CD4-positive, alpha-beta T cell treated with Interleukin-17A for 4 hours (primary cell): ENCODE data around the gene ALDH1B1.

Experiments used
- DNase-seq: peaks from one replicate; pipeline ENCODE4 v3.0.0-alpha.2; 2020; ENCODE audit warnings: mixed read lengths

The ALDH1B1 gene

DNA sequence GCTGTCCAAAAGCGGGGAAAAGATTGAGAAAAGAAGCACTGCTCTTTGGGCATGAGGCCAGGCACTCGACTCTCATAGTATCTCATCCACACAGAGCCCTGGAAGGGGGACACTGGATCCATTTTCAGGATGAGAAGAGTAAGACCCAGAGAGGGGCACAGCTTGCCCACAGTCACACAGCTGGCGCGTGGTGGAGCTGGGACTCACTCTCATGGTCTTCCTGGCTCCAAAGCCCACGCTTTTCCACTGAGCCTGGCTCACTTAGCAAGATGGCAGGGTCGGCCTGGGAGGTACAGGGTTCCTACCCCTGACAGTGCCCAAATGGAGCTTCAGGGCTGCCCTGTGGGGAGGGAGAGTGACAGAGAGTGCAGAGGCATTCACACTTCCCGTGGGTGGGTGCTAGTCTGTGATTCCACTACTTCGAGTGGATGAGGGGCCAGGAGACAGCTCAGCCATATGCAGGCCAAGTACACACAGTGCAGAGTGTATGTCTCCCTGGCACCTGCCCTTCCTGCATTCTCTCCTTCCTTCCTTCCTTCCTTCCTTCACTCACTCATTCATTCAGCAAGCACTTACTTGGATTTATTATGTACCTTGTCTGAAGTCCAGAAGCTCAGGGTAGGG lies 50.1 kb downstream of the ALDH1B1 start:
- DNase-seq, result no peak

- DNase-seq, result no peak
Measured at GRCh38 chr9:38443181-38443580, 50.7 kb downstream of the ALDH1B1 start.

GRCh38 chr9:38443597-38443996 lies 51.1 kb downstream of the ALDH1B1 start:
- DNase-seq, result no peak

GRCh38 chr9:38445154-38446043 lies 52.9 kb downstream of the ALDH1B1 start:
- no peak for DNase-seq

DNA sequence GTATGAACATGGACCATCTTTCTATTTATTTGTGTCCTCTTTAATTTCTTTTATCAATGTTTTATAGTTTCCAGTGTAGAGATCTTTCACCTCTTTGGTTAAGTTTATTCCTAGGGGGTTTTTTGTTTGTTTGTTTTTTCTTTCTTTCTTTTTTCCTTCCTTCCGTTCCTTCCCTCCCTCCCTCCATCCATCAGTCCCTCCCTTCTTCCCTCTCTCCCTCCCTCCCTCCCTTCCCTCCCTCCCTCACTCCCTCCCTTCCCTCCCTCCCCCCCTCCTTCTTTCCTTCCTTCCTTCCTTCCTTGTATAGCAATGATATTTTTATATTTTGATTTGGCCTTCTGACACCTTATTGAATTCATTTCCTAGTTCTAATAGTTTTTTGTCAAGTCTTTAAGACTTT lies 55.2 kb downstream of the ALDH1B1 start:
- no peak for DNase-seq
